Bronchial epithelial cell (primary cell): ENCODE measurements around the gene TGFA. TPM values are rescaled to one million over a fixed set of nuclear protein-coding genes. Genes with fewer than 3 reads are reported as not detected.
A peak's percentile ranks its signal among the peaks of the same experiment; 100 is the strongest.

Source experiments
- DNase-seq: peaks from one replicate; pipeline ENCODE4 v3.0.0-alpha.2; 2010; ENCODE audit warnings: low read depth
- FAIRE-seq: peaks from 2 replicates; lab custom pipeline; 2011; peaks lifted over from hg19 to GRCh38; lab: Jason Lieb, UNC
- H3K27me3 ChIP-seq: 2 replicates; pipeline ENCODE4 v1.5.1; 2011; ENCODE audit warnings: low read length; ENCODE audit not compliant: control insufficient read depth, insufficient read depth
- H3K36me3 ChIP-seq: 2 replicates; pipeline ENCODE4 v1.5.1; 2011; ENCODE audit warnings: low read length; ENCODE audit not compliant: control insufficient read depth, insufficient read depth
- H3K4me3 ChIP-seq: 2 replicates; pipeline ENCODE4 v1.5.1; 2011; ENCODE audit warnings: mild to moderate bottlenecking, low read depth, low read length, control low read depth
- total RNA-seq: library from RNA; depleted of rRNA; stranded (reverse); fragments of >200 nt; gene quantifications from 2 replicates; pipeline ENCODE4 v1.2.1, GENCODE V29; 2014
- TF ChIP-seq, protein P1 (sequence below): IDR thresholded peaks from 2 replicates; pipeline ENCODE4 v1.5.1; 2011; ENCODE audit warnings: mild to moderate bottlenecking, moderate library complexity, low read length, control low read depth, inconsistent platforms; ENCODE audit not compliant: insufficient read depth, severe bottlenecking

Gene TGFA
- total RNA-seq, 1 donor from 2014 or later: 85.3 TPM

GRCh38 chr2:70522627-70523026 lies 31.0 kb downstream of the TGFA start:
- FAIRE-seq (no peak), DNase-seq (no peak)
- TF ChIP-seq, protein P1, sequence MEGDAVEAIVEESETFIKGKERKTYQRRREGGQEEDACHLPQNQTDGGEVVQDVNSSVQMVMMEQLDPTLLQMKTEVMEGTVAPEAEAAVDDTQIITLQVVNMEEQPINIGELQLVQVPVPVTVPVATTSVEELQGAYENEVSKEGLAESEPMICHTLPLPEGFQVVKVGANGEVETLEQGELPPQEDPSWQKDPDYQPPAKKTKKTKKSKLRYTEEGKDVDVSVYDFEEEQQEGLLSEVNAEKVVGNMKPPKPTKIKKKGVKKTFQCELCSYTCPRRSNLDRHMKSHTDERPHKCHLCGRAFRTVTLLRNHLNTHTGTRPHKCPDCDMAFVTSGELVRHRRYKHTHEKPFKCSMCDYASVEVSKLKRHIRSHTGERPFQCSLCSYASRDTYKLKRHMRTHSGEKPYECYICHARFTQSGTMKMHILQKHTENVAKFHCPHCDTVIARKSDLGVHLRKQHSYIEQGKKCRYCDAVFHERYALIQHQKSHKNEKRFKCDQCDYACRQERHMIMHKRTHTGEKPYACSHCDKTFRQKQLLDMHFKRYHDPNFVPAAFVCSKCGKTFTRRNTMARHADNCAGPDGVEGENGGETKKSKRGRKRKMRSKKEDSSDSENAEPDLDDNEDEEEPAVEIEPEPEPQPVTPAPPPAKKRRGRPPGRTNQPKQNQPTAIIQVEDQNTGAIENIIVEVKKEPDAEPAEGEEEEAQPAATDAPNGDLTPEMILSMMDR: no peak
- Histone ChIP-seq H3K4me3 (no peak overlapping the region), H3K36me3 (no peaks in the 10 kb centered on the region), H3K27me3 (no peaks in the 10 kb centered on the region)

DNA sequence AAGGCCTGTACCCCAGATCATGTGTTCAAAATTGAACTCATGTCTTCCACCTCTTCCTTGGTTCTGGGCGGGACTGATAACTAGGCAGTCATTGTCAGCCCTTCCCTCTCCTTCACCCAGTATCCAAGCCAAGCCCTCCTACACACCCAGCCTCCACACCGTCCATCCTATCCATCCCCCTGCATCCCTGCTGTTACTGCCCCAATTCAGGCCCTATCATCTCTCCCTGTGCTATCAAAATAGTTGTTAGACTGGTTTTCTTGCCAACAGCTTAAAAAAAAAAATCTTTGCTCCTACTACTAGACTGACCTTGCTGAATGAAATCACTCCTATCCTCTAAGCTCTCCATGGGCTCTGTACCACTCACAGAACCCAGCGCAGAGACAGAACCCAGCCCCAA lies 32.8 kb downstream of the TGFA start:
- DNase-seq: peak; percentile 67
- no peaks in the 10 kb centered on the region for H3K27me3 ChIP-seq
- TF ChIP-seq, protein P1: no peak
- H3K36me3 ChIP-seq: peaks cover 1% of the 10 kb centered on the region
- FAIRE-seq: no peak
- no peak overlapping the region for H3K4me3 ChIP-seq

DNA sequence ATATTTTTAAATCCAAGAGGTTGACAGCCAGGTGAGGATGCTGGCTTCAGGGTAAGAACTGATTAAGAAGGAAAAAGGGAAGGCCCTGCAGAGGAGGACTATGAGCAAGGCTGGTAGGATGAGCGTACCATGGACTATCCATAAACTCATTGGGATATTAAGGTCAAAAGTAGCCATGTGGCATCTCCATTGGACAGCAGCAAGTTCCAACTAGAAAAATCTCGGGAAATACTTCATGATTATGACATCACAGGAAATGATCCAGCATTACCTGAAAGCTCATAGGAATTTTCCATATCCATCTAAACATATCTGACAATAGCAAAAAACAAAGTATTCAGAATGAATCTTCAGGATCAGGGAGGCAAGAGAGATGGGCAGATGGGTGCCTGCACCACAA lies 34.2 kb downstream of the TGFA start:
- DNase-seq: peak; percentile 91
- Histone ChIP-seq H3K36me3 (peaks cover 1% of the 10 kb centered on the region), H3K4me3 (no peak overlapping the region), H3K27me3 (no peaks in the 10 kb centered on the region)
- TF ChIP-seq, protein P1: no peak
- no peak for FAIRE-seq

- Histone ChIP-seq H3K4me3 (no peak overlapping the region), H3K27me3 (no peaks in the 10 kb centered on the region), H3K36me3 (peaks cover 3% of the 10 kb centered on the region)
- TF ChIP-seq, protein P1: no peak
- DNase-seq (no peak), FAIRE-seq (no peak)
Observed at GRCh38 chr2:70518557-70518956, 35.1 kb downstream of the TGFA start.

GRCh38 chr2:70517804-70518203 lies 35.8 kb downstream of the TGFA start:
- FAIRE-seq (no peak), DNase-seq (no peak)
- Histone ChIP-seq H3K27me3 (no peaks in the 10 kb centered on the region), H3K36me3 (peaks cover 3% of the 10 kb centered on the region), H3K4me3 (no peak overlapping the region)
- TF ChIP-seq, protein P1: no peak

GRCh38 chr2:70516596-70516995 lies 37.0 kb downstream of the TGFA start:
- Histone ChIP-seq H3K4me3 (no peak overlapping the region), H3K36me3 (peaks cover 3% of the 10 kb centered on the region), H3K27me3 (no peaks in the 10 kb centered on the region)
- TF ChIP-seq, protein P1: no peak
- DNase-seq (peak; percentile 31), FAIRE-seq (no peak)
